HEK293 (cell line): ENCODE data around the gene BCL7C.

Source experiments
- CTCF ChIP-seq: fragments of 450-650 bp; formaldehyde crosslinking; IDR thresholded peaks from 2 replicates; pipeline ENCODE4 v1.5.1; 2016; ENCODE audit warnings: missing biosample characterization, missing genetic modification characterization
- FEZF1 ChIP-seq: fragments of 450-650 bp; formaldehyde crosslinking; IDR thresholded peaks from 2 replicates; pipeline ENCODE4 v1.5.1; 2016; ENCODE audit warnings: missing biosample characterization, missing genetic modification characterization
- IKZF3 ChIP-seq: fragments of 450-650 bp; IDR thresholded peaks from 2 replicates; pipeline ENCODE4 v1.5.0; 2018; ENCODE audit warnings: missing biosample characterization, mild to moderate bottlenecking, missing genetic modification characterization, moderate library complexity
- KLF8 ChIP-seq: fragments of 450-650 bp; formaldehyde crosslinking; IDR thresholded peaks from 2 replicates; pipeline ENCODE4 v1.5.1; 2016; ENCODE audit warnings: missing biosample characterization, missing genetic modification characterization
- REPIN1 ChIP-seq: fragments of 450-650 bp; formaldehyde crosslinking; IDR thresholded peaks from 2 replicates; pipeline ENCODE4 v1.5.1; 2017; ENCODE audit warnings: missing biosample characterization, missing genetic modification characterization, low read depth
- REST ChIP-seq: fragments of 450-650 bp; formaldehyde crosslinking; IDR thresholded peaks from 2 replicates; pipeline ENCODE4 v1.5.1; 2016; ENCODE audit warnings: missing biosample characterization, missing genetic modification characterization
- TCF7L2 ChIP-seq: IDR thresholded peaks from 2 replicates; pipeline ENCODE4 v1.6.1; 2011; ENCODE audit warnings: low read depth, mild to moderate bottlenecking, inconsistent platforms, low read length, moderate library complexity, borderline replicate concordance
- YY1 ChIP-seq: fragments of 450-650 bp; formaldehyde crosslinking; IDR thresholded peaks from 2 replicates; pipeline ENCODE4 v1.5.1; 2018; ENCODE audit warnings: missing biosample characterization, missing genetic modification characterization
- YY2 ChIP-seq: fragments of 450-650 bp; formaldehyde crosslinking; IDR thresholded peaks from 2 replicates; pipeline ENCODE4 v1.5.1; 2016; ENCODE audit warnings: missing biosample characterization, missing genetic modification characterization
- ZNF16 ChIP-seq: fragments of 450-650 bp; formaldehyde crosslinking; IDR thresholded peaks from 2 replicates; pipeline ENCODE4 v1.5.1; 2016; ENCODE audit warnings: low read depth, missing biosample characterization, missing genetic modification characterization
- ZNF175 ChIP-seq: fragments of 450-650 bp; formaldehyde crosslinking; IDR thresholded peaks from 2 replicates; pipeline ENCODE4 v1.5.1; 2016; ENCODE audit warnings: missing biosample characterization, missing genetic modification characterization
- ZNF221 ChIP-seq: fragments of 450-650 bp; formaldehyde crosslinking; IDR thresholded peaks from 2 replicates; pipeline ENCODE4 v1.5.1; 2017; ENCODE audit warnings: missing biosample characterization, missing genetic modification characterization, borderline replicate concordance
- ZNF280C ChIP-seq: fragments of 450-650 bp; formaldehyde crosslinking; IDR thresholded peaks from 2 replicates; pipeline ENCODE4 v1.5.1; 2016; ENCODE audit warnings: missing biosample characterization, missing genetic modification characterization
- ZNF292 ChIP-seq: fragments of 450-650 bp; formaldehyde crosslinking; IDR thresholded peaks from 2 replicates; pipeline ENCODE4 v1.5.1; 2016; ENCODE audit warnings: low read depth, missing biosample characterization, missing genetic modification characterization, borderline replicate concordance
- ZNF302 ChIP-seq: fragments of 450-650 bp; formaldehyde crosslinking; IDR thresholded peaks from 2 replicates; pipeline ENCODE4 v1.5.1; 2016; ENCODE audit warnings: missing biosample characterization, missing genetic modification characterization, low read depth
- ZNF341 ChIP-seq: fragments of 450-650 bp; formaldehyde crosslinking; IDR thresholded peaks from 2 replicates; pipeline ENCODE4; 2016; ENCODE audit warnings: low read depth, missing biosample characterization, missing genetic modification characterization
- ZNF404 ChIP-seq: fragments of 450-650 bp; formaldehyde crosslinking; IDR thresholded peaks from 2 replicates; pipeline ENCODE4 v1.5.1; 2017; ENCODE audit warnings: missing biosample characterization, missing genetic modification characterization
- ZNF510 ChIP-seq: fragments of 450-650 bp; formaldehyde crosslinking; IDR thresholded peaks from 2 replicates; pipeline ENCODE4 v1.5.1; 2018; ENCODE audit warnings: mild to moderate bottlenecking, missing genetic modification characterization, missing biosample characterization; ENCODE audit not compliant: insufficient replicate concordance
- ZNF555 ChIP-seq: fragments of 450-650 bp; formaldehyde crosslinking; conservative IDR thresholded peaks from 2 replicates; pipeline ENCODE4 v1.5.1; 2017; ENCODE audit warnings: missing biosample characterization, mild to moderate bottlenecking, missing genetic modification characterization, inconsistent platforms
- ZNF560 ChIP-seq: fragments of 450-650 bp; formaldehyde crosslinking; IDR thresholded peaks from 2 replicates; pipeline ENCODE4 v1.5.1; 2017; ENCODE audit warnings: missing biosample characterization, missing genetic modification characterization, borderline replicate concordance
- ZNF571 ChIP-seq: fragments of 450-650 bp; formaldehyde crosslinking; IDR thresholded peaks from 2 replicates; pipeline ENCODE4 v1.5.0; 2017; ENCODE audit warnings: missing biosample characterization, missing genetic modification characterization
- ZNF639 ChIP-seq: fragments of 450-650 bp; formaldehyde crosslinking; IDR thresholded peaks from 2 replicates; pipeline ENCODE4 v1.5.1; 2016; ENCODE audit warnings: missing biosample characterization, missing genetic modification characterization
- ZNF654 ChIP-seq: fragments of 450-650 bp; formaldehyde crosslinking; IDR thresholded peaks from 2 replicates; pipeline ENCODE4 v1.5.1; 2016; ENCODE audit warnings: low read depth, missing biosample characterization, missing genetic modification characterization
- ZNF692 ChIP-seq: fragments of 450-650 bp; formaldehyde crosslinking; IDR thresholded peaks from 2 replicates; pipeline ENCODE4 v1.5.1; 2016; ENCODE audit warnings: missing biosample characterization, missing genetic modification characterization
- ZNF785 ChIP-seq: fragments of 450-650 bp; formaldehyde crosslinking; IDR thresholded peaks from 2 replicates; pipeline ENCODE4 v1.5.1; 2016; ENCODE audit warnings: missing biosample characterization, missing genetic modification characterization
- ZNF791 ChIP-seq: fragments of 450-650 bp; formaldehyde crosslinking; IDR thresholded peaks from 2 replicates; pipeline ENCODE4 v1.5.1; 2016; ENCODE audit warnings: missing biosample characterization, missing genetic modification characterization
- TF ChIP-seq, protein P1 (sequence below): fragments of 450-650 bp; formaldehyde crosslinking; IDR thresholded peaks from 2 replicates; pipeline ENCODE4 v1.5.1; 2016; ENCODE audit warnings: missing biosample characterization, missing genetic modification characterization

BCL7C gene

GRCh38 chr16:30844671-30845449 is 49.0 kb downstream of the BCL7C start (continued):
- no peak for TF ChIP-seq ZNF639 (tag by site-specific recombination)
- no peak for TF ChIP-seq ZNF292 (tag by site-specific recombination)
- no peak for TF ChIP-seq KLF8 (tag by site-specific recombination)
- TF ChIP-seq FEZF1 (tag by site-specific recombination): no peak
- no peak for TF ChIP-seq ZNF175 (tag by site-specific recombination)
- no peak for TF ChIP-seq ZNF560 (tag by site-specific recombination)
- no peak for TF ChIP-seq IKZF3 (tag by site-specific recombination)
- TF ChIP-seq ZNF791 (tag by site-specific recombination): no peak
- TF ChIP-seq ZNF341 (tag by site-specific recombination): peak; percentile 37; the same call in 1 of the 2 replicates
- TF ChIP-seq ZNF571 (tag by site-specific recombination): no peak
- TF ChIP-seq REPIN1 (tag by site-specific recombination): no peak
- peak; percentile 91 for TF ChIP-seq CTCF
- no peak for TF ChIP-seq ZNF16 (tag by site-specific recombination)
- no peak for TF ChIP-seq ZNF692
- no peak for TF ChIP-seq YY1 (tag by site-specific recombination)
- TF ChIP-seq TCF7L2: no peak
- no peak for TF ChIP-seq YY2 (tag by site-specific recombination)
- TF ChIP-seq ZNF280C (tag by site-specific recombination): no peak
- TF ChIP-seq REST: 0 out of 2 replicates have a peak, but pooled peaks have one; percentile 22
- TF ChIP-seq, protein P1, sequence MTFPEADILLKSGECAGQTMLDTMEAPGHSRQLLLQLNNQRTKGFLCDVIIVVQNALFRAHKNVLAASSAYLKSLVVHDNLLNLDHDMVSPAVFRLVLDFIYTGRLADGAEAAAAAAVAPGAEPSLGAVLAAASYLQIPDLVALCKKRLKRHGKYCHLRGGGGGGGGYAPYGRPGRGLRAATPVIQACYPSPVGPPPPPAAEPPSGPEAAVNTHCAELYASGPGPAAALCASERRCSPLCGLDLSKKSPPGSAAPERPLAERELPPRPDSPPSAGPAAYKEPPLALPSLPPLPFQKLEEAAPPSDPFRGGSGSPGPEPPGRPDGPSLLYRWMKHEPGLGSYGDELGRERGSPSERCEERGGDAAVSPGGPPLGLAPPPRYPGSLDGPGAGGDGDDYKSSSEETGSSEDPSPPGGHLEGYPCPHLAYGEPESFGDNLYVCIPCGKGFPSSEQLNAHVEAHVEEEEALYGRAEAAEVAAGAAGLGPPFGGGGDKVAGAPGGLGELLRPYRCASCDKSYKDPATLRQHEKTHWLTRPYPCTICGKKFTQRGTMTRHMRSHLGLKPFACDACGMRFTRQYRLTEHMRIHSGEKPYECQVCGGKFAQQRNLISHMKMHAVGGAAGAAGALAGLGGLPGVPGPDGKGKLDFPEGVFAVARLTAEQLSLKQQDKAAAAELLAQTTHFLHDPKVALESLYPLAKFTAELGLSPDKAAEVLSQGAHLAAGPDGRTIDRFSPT (tag by site-specific recombination): no peak
- TF ChIP-seq ZNF302 (tag by site-specific recombination): no peak
- no peak for TF ChIP-seq ZNF785 (tag by site-specific recombination)
- TF ChIP-seq ZNF555 (tag by site-specific recombination): no peak
- TF ChIP-seq ZNF654 (tag by site-specific recombination): peak; percentile 100
- no peak for TF ChIP-seq ZNF510 (tag by site-specific recombination)
- TF ChIP-seq ZNF404 (tag by site-specific recombination): no peak
- TF ChIP-seq ZNF221 (tag by site-specific recombination): no peak
